ENCODE data around the gene GOLGA6D. TPM values are rescaled to one million over a fixed set of nuclear protein-coding genes. Genes with fewer than 3 reads are reported as not detected.

GOLGA6D gene
- total and polyA plus RNA-seq, 2 of the 8 experiments (the other 6 are each of a cell fraction or from before 2014, with no cell fraction given): 0.27 to 0.69 TPM

GRCh38 chr15:75302318-75302717 lies 19.7 kb downstream of the GOLGA6D start:
- Histone ChIP-seq H3K14ac (ENCODE audit: insufficient read length) (no peak overlapping the region), H3K23me2 (ENCODE audit: low read depth, low read length) (no peaks in the 10 kb centered on the region), H3K9ac (replicated peaks in 1 of 4; ENCODE audit: extremely low read depth in 1 of 4, low read depth in 3 of 4, low read length in 3 of 4) (no peak overlapping the region), H3K79me1 (ENCODE audit: low read depth, low read length) (no peaks in the 10 kb centered on the region), H3K27me3 (replicated peaks in 1 of 4; ENCODE audit: control insufficient read depth in 3 of 4, extremely low read depth in 1 of 4, insufficient read depth in 3 of 4, low read length in 3 of 4) (no peaks in the 10 kb centered on the region), H3K36me3 (ENCODE audit: control insufficient read depth in 2 of 4, insufficient read depth in 4 of 4, low read length in 3 of 4) (no peaks in the 10 kb centered on the region), H3K4me3 (ENCODE audit: extremely low read depth in 1 of 4, insufficient read depth in 2 of 4, low read depth in 3 of 4, low read length in 4 of 4) (no peak overlapping the region), H2BK15ac (ENCODE audit: low read length) (no peak overlapping the region), H4K8ac (ENCODE audit: extremely low read depth, insufficient read depth, low read length) (no peak overlapping the region), H3K56ac (replicated peaks; ENCODE audit: insufficient read length, low read depth, low read length) (no peak overlapping the region), H3K4ac (replicated peaks; ENCODE audit: insufficient read length, low read depth, low read length) (no peak overlapping the region), H2AK5ac (ENCODE audit: low read depth, low read length) (no peak overlapping the region), H3K27ac (ENCODE audit: low read depth, low read length) (no peak overlapping the region), H2BK12ac (ENCODE audit: low read depth, low read length) (no peak overlapping the region), H2AFZ (ENCODE audit: low read length) (no peak overlapping the region), H4K20me1 (replicated peaks in 1 of 2; ENCODE audit: control insufficient read depth in 1 of 2, insufficient read depth in 2 of 2, low read length in 2 of 2) (no peaks in the 10 kb centered on the region), H3K18ac (ENCODE audit: extremely low read depth, low read length) (no peak overlapping the region), H3K23ac (ENCODE audit: insufficient read length) (no peak overlapping the region), H3K4me1 (replicated peaks in 1 of 4; ENCODE audit: control insufficient read depth in 3 of 4, insufficient read depth in 4 of 4, low read length in 3 of 4) (no peaks in the 10 kb centered on the region), H4K91ac (replicated peaks; ENCODE audit: insufficient read length, low read length) (no peak overlapping the region), H3K79me2 (ENCODE audit: control insufficient read depth in 1 of 2, insufficient read depth in 2 of 2, low read length in 2 of 2) (no peaks in the 10 kb centered on the region), H2BK20ac (ENCODE audit: low read length) (no peak overlapping the region), H2BK120ac (replicated peaks; ENCODE audit: low read depth, low read length) (no peak overlapping the region), H3K9me3 (ENCODE audit: insufficient read depth in 2 of 2, low read depth in 1 of 2, low read length in 1 of 2) (no peaks in the 10 kb centered on the region), H4K5ac (ENCODE audit: insufficient read length, low read depth, low read length) (no peak overlapping the region), H3K4me2 (ENCODE audit: insufficient read depth in 1 of 2, low read depth in 2 of 2, low read length in 2 of 2) (no peak overlapping the region), H2BK5ac (ENCODE audit: low read depth, low read length) (no peak overlapping the region)
- POLR2A ChIA-PET (ENCODE audit: partially characterized antibody): no interaction called here
- WGBS, 2 experiments (ENCODE audit: extremely low coverage in 1 of 2, insufficient coverage in 1 of 2, insufficient read length in 1 of 2, insufficient replicate concordance in 2 of 2, low coverage in 1 of 2, low lambda C conversion rate in 2 of 2, missing lambda C conversion rate in 1 of 2): 87% methylated on average over 9 of the region's 9 CpGs; no CpG with 5 or more reads in 1 of the 2 experiments
- no peak for FAIRE-seq
- no peak for DNase-seq (ENCODE audit: low read depth in 1 of 2, low spot score in 2 of 2)
- CTCF ChIA-PET (ENCODE audit: partially characterized antibody): no interaction called here
- TF ChIP-seq GTF2F1 (IDR thresholded peaks at IDR 0.05; ENCODE audit: borderline replicate concordance, low read depth, low read length) (no peak), NANOG (IDR thresholded peaks at IDR 0.05; ENCODE audit: insufficient read depth, low read depth, low read length, poor library complexity, severe bottlenecking) (no peak), CHD2 (IDR thresholded peaks at IDR 0.05; ENCODE audit: low read length) (no peak), SP2 (IDR thresholded peaks at IDR 0.05; ENCODE audit: low read length) (no peak), MAFK (IDR thresholded peaks at IDR 0.05; ENCODE audit: low read depth, low read length) (no peak), YY1 (IDR thresholded peaks at IDR 0.05; ENCODE audit: low read depth, low read length) (no peak), JUND (IDR thresholded peaks at IDR 0.05; ENCODE audit: low read length) (no peak), E2F6 (IDR thresholded peaks at IDR 0.05) (no peak), CTCF (IDR thresholded peaks at IDR 0.05; ENCODE audit: control extremely low read depth in 1 of 3, insufficient read depth in 1 of 3, low read depth in 1 of 3, low read length in 3 of 3) (no peak), ZNF274 (IDR thresholded peaks at IDR 0.05; ENCODE audit: borderline replicate concordance, extremely low read depth, low read length) (no peak), CEBPB (IDR thresholded peaks at IDR 0.05; ENCODE audit: low read depth, low read length) (no peak), RAD21 (IDR thresholded peaks at IDR 0.05 in 1 of 2, conservative IDR thresholded peaks at IDR 0.05 in 1 of 2; ENCODE audit: low read depth in 2 of 2, low read length in 2 of 2) (no peak)

Measured in H1 (cell line).